Measurements from ENCODE around the gene GAL3ST2.
"Not testable (repeated sequence)": the region's sequence is repeated elsewhere in the genome, so short reads cannot be mapped to it uniquely, and the experiment has no call there.

Gene GAL3ST2

DNA sequence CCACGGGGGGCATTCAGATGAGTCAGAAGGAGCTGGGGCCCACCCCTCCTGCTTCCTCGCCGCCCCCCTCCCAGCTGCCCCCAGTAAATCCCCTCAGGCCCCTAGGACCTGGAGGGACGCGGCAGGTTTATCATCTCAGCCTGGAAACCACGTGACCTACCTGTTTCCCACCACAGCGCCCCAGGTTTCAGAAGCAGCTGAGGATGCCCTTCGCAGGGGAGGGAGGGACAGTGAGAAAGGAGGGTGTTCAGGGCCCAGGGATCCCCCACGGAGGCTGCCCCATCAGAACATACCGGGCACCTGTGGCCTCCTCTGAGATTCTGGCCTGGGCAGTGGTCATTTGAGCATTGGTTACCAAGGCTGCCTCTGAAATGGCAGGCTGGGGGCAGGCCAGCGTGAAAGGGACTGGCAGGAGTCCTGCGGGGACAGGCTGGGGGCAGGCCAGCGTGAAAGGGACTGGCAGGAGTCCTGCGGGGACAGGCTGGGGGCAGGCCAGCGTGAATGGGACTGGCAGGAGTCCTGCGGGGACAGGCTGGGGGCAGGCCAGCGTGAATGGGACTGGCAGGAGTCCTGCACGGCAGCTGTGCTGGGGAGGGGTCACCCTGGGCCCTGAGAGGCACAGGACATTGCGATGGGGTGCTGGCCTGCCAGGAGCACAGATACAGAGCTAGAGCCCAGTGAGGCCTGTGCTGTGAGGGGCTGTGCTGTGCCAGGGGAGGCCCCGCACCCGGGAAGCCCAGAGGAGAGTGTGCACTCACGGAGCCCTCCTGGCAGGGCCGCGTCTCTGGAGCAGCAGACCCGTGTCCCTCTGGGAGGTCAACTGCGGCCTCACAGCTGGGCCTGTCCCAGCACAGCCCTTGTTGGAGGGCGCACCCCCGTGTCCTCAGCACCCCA lies 33.9 kb downstream of the GAL3ST2 start:
- no peak for DNase-seq

DNA sequence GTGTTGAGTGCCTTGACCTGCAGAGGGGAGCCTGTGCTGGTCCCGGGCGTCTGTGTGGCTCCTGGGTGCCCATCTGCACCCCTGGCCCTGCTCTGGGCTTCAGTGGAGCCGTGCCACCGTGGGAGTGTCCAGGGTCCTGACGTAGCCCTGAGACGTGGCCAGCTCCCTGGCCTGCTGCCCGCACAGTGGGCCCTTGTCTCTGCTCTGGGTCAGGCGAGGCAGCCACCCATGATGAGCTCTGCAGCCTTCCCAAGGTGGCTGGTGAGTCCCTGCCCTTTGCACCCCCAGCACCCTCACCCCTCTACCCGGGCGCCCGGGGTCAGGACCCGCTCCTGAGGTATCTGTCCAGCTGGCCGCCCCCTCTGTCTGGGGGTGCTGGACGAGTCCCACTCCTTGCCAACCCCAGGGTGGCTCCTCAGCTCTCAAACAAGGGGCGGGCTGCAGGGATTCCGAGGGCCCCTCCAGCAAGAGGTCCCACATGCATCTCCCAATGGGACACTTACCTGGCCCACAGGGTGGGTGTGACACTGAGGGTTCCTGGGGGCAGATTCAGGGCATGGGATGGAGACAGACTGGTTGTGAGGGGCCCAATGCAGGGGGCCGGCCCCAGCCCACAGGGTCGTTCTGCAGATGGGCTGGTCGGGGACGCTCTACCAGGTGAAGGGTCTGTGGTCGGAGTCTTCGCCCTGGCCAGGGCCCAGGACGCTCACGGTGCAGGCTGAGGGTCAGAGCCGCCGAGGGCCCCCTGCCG lies 34.8 kb downstream of the GAL3ST2 start:
- no peak for DNase-seq

DNA sequence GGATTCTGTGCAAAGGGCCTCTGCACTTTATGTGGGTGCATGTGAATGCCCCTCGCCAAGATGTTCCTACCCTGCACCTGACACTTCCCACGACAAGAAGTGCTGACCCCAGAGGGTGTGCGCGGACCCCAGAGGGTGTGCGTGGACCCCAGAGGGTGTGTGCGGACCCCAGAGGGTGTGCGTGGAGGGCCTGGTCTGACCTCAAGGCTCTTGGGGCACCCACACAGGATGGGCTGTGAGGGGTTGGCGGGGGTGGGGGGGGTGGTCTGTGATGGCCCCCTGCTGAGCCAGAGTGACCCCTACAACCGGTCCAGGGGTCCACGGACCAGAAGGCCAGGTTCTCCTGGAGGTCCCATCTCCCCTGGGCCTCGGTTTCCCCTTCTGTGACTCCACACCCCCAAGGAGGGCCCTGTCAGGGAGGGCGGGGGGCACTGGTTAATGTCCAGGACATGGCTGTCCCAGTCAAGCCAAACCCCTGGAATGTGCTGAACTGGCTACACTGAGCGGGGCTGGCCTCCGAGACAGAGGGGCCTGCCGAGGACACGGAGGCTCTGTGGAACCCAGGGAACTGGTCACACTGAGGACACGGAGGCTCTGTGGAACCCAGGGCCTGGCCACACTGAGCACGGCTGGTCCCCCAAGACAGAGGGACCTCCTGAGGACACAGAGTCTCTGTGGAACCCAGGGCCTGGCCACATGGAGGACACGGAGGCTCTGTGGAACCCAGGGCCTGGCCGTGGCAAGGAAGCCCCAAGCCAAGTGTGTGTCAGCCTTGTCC lies 35.5 kb downstream of the GAL3ST2 start:
- DNase-seq = no peak

DNA sequence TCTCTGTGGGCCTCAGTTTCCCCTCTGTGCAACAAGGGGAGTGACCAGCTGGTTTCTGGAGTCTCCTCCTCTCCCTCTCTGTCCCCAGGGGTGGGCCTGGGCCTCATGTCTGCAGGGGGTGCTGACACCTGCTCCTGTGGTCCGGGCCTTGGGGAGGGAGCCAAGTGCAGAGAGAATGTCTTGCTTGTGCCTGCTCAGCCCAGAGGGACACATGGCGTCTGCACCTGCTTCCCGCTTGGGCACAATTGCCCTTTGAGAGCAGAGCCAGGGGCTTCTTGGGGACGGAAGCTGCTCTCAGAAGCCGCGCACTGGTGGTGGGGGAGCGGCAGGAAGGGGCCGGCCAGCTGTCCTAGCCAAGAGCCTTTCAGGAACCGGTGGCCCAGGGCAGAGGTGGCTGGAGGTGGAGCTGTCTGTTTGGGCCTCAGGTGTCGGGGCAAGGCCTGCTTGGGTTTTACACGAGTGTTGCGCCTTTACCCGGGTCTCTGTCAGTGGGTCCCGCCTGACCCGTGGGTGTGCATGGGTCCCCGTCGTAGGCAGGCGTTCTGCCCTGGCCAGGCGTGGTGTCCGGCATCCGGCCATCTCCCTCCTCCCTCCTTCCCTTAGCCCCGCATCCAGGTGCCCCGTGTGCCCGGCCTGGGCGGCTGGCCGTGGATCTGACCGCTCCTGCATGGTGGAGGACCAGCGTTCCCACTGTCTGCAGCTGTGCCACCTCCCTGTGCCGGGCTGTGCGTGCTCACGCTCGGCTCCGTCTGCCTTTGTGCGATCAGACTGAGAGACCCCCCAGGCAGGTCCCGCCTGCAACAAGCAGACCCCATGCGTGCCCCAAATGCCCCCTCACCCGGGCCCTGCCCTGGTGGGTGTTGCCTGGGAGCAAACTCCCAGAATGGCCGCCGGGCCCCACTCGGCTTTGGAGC lies 36.4 kb downstream of the GAL3ST2 start:
- no peak for DNase-seq

DNA sequence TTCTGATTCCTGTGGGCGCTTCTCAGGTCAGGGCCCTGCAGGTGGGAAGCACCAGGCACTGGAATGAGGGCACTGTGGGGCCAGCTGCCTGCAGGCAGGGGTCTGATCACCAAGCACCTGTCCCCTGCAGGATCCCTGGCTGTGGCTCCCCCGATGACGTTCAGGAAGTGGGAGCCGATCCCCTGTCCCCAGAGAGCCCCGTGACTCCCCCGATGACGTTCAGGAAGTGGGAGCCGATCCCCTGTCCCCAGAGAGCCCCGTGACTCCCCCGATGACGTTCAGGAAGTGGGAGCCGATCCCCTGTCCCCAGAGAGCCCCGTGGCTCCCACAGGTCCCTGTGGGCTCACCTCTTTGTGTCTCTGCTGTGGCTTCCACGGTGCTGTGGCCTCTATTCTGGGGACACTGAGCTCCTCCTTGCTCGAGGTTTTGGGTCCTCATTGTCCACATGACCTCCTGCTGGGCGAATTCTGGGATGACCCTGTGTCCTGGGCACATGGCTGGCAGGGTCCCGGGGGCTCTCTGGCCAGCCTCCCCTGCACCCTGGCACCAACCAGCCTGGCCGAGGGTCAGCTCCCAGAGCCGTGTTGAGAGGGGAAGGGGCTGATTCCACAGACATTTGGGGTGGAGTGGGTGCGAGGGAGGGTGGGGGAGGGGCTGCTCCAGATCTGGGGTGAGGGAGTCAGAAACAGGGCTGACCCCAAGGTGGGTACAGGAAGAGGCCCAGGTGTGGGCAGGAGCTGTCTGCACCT lies 37.2 kb downstream of the GAL3ST2 start:
- no peak for DNase-seq

DNA sequence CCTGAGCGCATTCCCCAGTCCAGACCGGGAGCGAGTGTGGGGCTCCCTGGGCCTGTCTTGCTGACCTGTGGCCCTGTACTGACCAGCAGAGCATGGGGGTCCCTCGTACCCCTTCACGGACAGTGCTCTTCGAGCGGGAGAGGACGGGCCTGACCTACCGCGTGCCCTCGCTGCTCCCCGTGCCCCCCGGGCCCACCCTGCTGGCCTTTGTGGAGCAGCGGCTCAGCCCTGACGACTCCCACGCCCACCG lies 37.7 kb downstream of the GAL3ST2 start:
- DNase-seq = no peak

DNA sequence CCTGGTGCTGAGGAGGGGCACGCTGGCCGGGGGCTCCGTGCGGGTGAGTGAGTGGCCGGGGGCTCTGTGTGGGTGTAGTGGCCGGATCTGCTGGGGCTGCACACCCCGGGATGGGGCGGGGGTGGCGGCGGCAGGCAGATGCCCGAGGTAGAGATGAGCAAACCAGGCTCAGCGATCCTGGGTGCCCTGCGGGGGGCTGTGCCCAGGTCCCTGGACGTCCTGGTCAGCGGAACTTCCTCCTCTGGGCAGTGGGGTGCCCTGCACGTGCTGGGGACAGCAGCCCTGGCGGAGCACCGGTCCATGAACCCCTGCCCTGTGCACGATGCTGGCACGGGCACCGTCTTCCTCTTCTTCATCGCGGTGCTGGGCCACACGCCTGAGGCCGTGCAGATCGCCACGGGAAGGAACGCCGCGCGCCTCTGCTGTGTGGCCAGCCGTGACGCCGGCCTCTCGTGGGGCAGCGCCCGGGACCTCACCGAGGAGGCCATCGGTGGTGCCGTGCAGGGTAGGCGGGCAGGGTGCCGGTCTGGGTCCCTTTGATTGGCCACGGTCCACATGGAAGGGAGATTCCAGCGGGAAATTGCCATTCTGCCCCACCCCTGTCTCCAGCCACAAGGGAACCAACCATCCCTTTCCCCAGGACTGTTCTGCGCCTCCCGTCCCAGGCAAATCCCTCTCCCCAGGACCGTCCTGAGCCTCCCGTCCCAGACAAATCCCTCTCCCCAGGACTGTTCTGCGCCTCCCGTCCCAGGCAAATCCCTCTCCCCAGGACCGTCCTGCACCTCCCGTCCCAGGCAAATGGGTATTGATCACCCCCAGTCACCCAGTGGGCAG lies 38.2 kb downstream of the GAL3ST2 start:
- DNase-seq = no peak

DNA sequence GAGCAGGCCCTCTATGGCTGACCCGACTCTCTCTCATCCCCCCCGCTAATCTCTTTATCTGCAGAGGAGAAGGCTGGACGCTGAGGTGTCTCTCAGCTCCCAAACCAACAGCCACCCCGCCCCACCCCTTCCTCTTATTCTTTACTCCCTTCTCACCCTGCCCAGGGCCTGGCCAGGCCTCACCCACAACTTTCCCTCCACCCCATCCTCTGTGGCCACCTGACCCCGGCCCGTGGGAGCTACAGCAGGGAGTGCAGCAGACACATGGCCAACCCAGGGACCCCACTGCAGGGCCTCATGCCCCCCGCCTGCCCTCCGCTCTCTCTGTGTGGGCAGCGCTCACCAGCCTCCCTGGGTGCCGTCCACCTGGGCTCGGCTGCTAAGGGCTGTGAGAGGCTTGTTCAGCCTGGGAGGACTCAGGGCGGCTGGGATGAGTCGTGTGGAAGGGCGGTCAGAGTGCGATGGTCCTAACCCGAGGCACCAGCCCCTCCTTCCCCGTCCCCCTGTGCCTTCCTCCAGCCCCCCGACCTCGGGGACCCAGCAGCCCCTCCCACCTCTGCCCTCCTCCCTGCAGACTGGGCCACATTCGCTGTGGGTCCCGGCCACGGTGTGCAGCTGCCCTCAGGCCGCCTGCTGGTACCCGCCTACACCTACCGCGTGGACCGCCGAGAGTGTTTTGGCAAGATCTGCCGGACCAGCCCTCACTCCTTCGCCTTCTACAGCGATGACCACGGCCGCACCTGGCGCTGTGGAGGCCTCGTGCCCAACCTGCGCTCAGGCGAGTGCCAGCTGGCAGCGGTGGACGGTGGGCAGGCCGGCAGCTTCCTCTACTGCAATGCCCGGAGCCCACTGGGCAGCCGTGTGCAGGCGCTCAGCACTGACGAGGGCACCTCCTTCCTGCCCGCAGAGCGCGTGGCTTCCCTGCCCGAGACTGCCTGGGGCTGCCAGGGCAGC lies 39.1 kb downstream of the GAL3ST2 start:
- DNase-seq = no peak

DNA sequence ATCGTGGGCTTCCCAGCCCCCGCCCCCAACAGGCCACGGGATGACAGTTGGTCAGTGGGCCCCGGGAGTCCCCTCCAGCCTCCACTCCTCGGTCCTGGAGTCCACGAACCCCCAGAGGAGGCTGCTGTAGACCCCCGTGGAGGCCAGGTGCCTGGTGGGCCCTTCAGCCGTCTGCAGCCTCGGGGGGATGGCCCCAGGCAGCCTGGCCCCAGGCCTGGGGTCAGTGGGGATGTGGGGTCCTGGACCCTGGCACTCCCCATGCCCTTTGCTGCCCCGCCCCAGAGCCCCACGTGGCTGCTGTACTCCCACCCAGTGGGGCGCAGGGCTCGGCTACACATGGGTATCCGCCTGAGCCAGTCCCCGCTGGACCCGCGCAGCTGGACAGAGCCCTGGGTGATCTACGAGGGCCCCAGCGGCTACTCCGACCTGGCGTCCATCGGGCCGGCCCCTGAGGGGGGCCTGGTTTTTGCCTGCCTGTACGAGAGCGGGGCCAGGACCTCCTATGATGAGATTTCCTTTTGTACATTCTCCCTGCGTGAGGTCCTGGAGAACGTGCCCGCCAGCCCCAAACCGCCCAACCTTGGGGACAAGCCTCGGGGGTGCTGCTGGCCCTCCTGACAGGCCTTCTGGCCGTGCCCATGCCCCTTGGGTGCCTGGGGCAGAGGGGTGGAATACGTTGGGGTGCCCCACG lies 40.0 kb downstream of the GAL3ST2 start:
- DNase-seq = no peak

DNA sequence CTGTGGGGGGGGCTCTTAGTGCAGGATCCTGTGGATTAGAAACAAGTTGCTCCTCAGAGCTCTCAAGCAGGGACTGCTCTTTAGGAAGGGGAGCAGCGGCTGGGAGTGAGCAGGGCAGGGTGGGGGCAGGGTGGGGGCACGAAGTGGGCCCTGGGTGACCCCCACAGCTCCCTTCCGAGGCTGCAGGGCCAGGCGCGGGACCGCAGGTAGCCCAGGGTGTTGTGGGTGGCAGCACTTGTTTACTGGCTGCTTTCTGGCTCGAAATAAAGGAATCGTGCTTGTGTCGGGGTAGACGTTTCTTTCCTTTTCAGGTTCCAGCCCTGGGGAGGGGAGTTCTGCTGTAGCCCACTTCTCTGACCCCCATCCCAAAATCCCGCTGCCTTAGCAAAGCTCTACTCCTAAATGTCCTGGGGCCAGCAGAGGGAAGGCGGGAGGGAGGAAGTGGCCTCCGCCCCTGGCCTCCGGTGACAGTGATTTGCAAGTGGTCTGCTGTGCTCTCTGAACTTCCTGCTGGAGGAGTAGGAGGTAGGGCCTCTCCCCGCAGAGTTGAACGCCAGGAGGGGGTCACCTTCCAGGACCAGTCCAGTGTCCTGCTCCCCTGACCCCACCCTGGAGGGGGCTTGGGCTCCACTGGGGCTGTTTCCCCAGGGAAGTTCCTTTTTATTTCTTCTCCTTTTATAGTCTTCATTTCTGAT lies 40.7 kb downstream of the GAL3ST2 start:
- DNase-seq = no peak

DNA sequence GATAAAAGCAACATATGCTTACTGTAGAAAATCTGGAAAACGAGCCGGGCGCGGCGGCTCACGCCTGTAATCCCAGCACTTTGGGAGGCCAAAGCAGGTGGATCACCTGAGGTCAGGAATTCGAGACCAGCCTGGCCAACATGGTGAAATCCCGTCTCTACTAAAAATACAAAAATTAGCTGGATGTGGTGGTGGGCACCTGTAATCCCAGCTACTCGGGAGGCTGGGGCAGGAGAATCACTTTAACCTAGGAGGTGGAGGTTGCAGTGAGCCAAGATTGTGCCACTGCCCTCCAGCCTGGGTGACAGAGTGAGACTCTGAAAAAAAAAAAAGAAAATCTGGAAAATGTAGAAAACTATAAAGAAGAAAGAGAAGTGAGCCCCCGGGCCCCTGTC lies 41.2 kb downstream of the GAL3ST2 start:
- not testable (repeated sequence) for DNase-seq

DNA sequence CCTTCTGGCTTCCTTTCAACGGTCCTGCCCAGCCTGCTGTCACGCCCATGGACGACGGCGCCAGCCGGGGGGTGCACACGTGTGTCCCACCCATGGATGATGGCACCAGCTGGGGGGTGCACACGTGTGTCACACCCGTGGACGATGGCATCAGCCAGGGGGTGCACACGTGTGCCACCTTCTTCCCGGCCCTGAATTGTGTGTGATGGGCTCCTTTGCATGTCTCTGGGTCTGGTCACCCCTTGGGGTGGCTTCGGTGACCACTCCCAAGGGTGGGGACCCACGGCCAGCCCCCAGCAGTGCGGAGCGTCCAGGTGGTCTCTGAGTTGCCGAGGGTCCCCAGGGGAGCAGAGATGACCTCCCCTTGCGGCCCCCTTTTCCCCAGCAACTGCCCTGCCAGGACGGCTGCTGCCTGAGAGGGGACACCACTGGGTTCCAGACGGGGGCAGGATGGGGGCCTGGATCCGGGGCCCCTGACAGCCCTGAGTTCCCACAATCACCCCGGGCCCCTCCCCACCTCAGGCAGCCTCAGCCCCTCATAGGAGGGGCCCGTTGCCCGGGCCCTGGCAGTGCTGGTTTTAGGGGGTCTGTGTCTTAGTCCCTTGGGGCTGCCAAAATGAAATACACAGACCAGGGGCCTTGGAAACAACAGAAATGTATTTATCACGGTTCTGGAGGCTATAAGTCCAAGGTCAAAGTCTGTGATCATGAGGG lies 41.8 kb downstream of the GAL3ST2 start:
- no peak for DNase-seq

DNA sequence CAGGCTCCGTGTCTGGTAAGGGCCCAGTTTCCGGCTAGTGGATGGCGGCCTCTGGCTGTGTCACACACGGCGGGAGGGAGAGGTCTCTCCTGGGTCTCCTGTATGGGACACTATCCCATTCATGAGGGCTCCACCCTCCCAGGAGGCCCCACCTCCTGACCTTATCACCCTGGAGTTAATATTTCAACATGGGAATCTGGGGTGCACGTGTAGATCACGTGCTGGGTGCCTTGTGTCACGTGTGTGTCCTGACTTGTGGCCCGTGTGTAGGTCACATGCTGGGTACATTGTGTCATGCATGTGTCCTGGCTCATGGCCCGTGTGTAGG lies 42.3 kb downstream of the GAL3ST2 start:
- no peak for DNase-seq

DNA sequence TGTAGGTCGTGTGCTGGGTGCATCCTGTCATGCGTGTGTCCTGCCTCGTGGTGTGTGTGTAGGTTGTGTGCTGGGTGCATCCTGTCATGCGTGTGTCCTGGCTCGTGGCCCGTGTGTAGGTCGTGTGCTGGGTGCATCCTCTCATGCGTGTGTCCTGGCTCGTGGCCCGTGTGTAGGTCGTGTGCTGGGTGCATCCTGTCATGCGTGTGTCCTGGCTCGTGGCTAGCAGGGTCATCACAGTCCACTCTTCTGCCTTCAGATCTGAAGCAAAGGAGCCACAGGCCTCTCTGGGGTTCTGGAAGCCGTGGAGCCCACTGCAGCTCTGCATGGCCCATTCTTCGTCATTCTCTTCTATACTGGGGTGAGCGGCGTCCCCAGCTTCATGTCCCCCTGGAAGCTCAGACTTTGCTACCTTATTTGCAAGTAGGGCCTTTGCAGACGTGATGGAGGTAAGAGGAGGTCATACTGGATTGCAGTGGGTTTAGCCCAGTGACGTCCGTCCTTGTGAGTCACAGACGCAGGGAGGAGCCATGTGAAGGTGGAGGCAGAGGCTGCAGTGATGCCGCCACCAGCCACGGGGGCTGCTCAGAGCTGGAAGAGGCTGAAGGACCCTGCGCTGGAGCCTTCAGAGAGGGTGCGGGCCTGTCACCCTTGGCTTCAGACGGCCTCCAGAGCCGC lies 43.5 kb downstream of the GAL3ST2 start:
- not testable (repeated sequence) for DNase-seq

DNA sequence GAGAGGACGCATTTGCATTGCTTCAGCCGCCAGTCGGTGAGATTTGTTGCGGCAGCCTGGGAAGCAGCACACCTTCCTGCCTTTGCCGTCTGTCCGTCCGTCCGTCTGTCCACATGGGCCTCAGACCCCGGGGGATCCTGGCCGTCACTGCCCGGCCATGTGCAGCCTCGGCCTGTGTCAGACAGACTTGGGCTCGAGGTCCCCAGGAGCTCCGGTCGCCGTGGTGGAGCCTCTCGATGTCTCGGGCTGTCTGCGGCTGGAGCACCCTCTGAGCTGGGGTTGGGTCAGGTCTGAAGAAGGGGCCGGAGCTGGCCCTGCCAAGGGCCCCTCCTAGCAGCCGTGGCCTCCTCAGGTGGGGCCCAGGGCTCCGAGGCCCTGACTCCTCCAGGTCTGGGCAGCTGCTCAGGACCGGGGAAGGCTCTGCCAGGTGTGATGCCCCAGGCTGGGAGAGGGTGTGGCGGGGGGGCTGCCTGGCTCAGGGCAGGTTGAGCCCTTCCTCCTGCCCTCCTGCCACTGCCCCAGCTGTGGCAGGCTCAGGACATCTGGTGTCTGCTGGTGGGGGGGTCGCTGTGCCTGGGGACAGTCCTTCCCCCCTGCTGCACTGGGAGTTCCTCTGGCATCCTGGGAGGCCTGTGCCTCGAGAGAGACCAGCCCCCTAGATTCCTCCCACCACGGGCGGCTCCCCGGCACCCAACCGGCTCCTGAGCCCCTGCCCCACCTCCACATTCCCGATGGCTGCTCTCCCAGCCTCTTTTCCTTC lies 44.2 kb downstream of the GAL3ST2 start:
- DNase-seq = no peak

DNA sequence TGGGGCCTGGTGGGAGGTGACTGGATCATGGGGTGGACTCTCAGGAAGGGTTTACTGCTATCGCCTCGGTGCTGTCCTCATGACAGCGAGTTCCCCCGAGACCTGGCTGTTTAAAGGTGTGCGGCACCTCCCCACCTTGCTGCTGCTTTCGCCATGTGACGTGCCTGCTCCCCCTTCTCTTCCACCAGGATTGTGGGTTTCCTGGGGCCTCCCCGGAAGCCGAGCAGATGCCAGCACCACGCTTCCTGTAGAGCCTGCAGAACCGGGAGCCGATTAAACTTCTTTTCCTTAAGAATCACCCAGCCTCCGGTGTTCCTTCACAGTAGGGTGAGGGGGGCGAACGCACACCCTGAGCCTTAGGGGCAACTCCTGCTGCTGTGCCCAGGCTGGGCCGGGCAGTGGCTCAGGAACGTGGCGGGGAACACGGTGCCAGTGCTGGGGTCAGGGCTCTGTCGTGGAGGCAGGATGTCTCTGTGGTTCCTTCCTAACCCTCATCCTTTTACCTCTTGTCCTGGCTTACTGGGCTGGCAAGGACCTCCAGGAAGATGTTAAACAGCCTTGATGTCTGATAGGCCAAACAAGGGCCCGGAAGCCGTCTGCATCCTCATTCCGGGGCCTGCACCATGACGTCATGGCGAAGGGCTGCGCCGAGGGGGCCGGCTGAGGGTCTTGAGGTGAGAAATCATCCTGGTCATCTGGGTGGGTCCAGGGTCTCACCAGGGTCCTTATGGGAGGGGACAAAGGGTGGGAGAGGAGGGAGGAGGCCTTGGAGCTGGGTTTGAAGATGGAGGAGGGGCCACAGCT lies 45.0 kb downstream of the GAL3ST2 start:
- DNase-seq = no peak
